HFF-Myc (cell line): ENCODE data around the gene GALNT11.
"Not testable (repeated sequence)": the region's sequence is repeated elsewhere in the genome, so short reads cannot be mapped to it uniquely, and the experiment has no call there.

ENCODE experiments used
- DNase-seq: peaks from one replicate; pipeline ENCODE4 v3.0.0-alpha.2; 2011; ENCODE audit warnings: low read depth; ENCODE audit errors: extremely low read depth
- H3K4me3 ChIP-seq: replicated peaks from 2 replicates; pipeline ENCODE4 v1.5.1; 2011; ENCODE audit warnings: low read depth, mild to moderate bottlenecking, control low read depth, low read length
- CTCF ChIP-seq: IDR thresholded peaks from 2 replicates; pipeline ENCODE4 v1.5.1; 2012; ENCODE audit warnings: mild to moderate bottlenecking, low read depth, low read length, control low read depth; ENCODE audit errors: missing control alignments

The GALNT11 gene

GRCh38 chr7:152051968-152052367 is 26.5 kb downstream of the GALNT11 start:
- no peak for DNase-seq
- H3K4me3 ChIP-seq = no peak overlapping the region
- no peak for TF ChIP-seq CTCF

GRCh38 chr7:152052771-152053170 is 27.3 kb downstream of the GALNT11 start:
- DNase-seq = no peak
- H3K4me3 ChIP-seq = no peak overlapping the region
- TF ChIP-seq CTCF = no peak

- H3K4me3 ChIP-seq = no peak overlapping the region
- TF ChIP-seq CTCF = no peak
Observed at GRCh38 chr7:152054367-152055230, 29.1 kb downstream of the GALNT11 start.

GRCh38 chr7:152056621-152057274 is 31.3 kb downstream of the GALNT11 start:
- no peak for DNase-seq
- no peak overlapping the region for H3K4me3 ChIP-seq
- TF ChIP-seq CTCF = no peak

More at GRCh38 chr7:152054367-152055230, 29.1 kb downstream of the GALNT11 start:
- no peak for DNase-seq

GRCh38 chr7:152059311-152059710 is 33.8 kb downstream of the GALNT11 start:
- no peak for TF ChIP-seq CTCF
- DNase-seq = no peak
- no peak overlapping the region for H3K4me3 ChIP-seq

GRCh38 chr7:152061086-152061485 is 35.6 kb downstream of the GALNT11 start:
- not testable (repeated sequence) for DNase-seq, H3K4me3 ChIP-seq

- DNase-seq, H3K4me3 ChIP-seq: not testable (repeated sequence)
Observed at GRCh38 chr7:152063192-152063591, 37.7 kb downstream of the GALNT11 start.

- not testable (repeated sequence) for H3K4me3 ChIP-seq, DNase-seq
Observed at GRCh38 chr7:152063821-152064220, 38.3 kb downstream of the GALNT11 start.

- not testable (repeated sequence) for DNase-seq, H3K4me3 ChIP-seq
Observed at GRCh38 chr7:152065800-152066344, 40.4 kb downstream of the GALNT11 start.
